GM06990 (cell line): ENCODE measurements around the gene TNFAIP1.

Experiments used
- DNase-seq: peaks from one replicate; pipeline ENCODE4 v3.0.0-alpha.2; 2011; ENCODE audit not compliant: insufficient read length; ENCODE audit errors: extremely low read depth
- H3K27me3 ChIP-seq: replicated peaks from 2 replicates; pipeline ENCODE4 v1.6.0; 2011; ENCODE audit warnings: low read length; ENCODE audit not compliant: control insufficient read depth, insufficient read depth
- H3K36me3 ChIP-seq: 2 replicates; pipeline ENCODE4 v1.5.1; 2011; ENCODE audit warnings: low read length; ENCODE audit not compliant: control insufficient read depth, insufficient read depth
- H3K4me3 ChIP-seq: replicated peaks from 2 replicates; pipeline ENCODE4 v1.5.1; 2011; ENCODE audit warnings: low read depth, mild to moderate bottlenecking, control low read depth, low read length
- CTCF ChIP-seq: IDR thresholded peaks from 2 replicates; pipeline ENCODE4 v1.5.1; 2011; ENCODE audit warnings: low read length, control low read depth, mild to moderate bottlenecking, inconsistent platforms; ENCODE audit not compliant: insufficient read depth, poor library complexity, severe bottlenecking

Gene TNFAIP1

GRCh38 chr17:28372945-28373274 lies 37.3 kb downstream of the TNFAIP1 start:
- Histone ChIP-seq H3K4me3 (peak overlapping the region; percentile 86), H3K27me3 (no peaks in the 10 kb centered on the region), H3K36me3 (no peaks in the 10 kb centered on the region)
- no peak for DNase-seq
- TF ChIP-seq CTCF: no peak

- no peak overlapping the region for H3K4me3 ChIP-seq
- H3K36me3 ChIP-seq: no peaks in the 10 kb centered on the region; the same call in 1 of the 2 replicates
- no peaks in the 10 kb centered on the region for H3K27me3 ChIP-seq
- TF ChIP-seq CTCF: no peak
- DNase-seq: no peak
Observed at GRCh38 chr17:28379814-28380801, 44.5 kb downstream of the TNFAIP1 start.

GRCh38 chr17:28381141-28381825 lies 45.7 kb downstream of the TNFAIP1 start:
- Histone ChIP-seq H3K27me3 (no peaks in the 10 kb centered on the region), H3K36me3 (no peaks in the 10 kb centered on the region; the same call in 1 of the 2 replicates), H3K4me3 (no peak overlapping the region)
- no peak for DNase-seq
- no peak for TF ChIP-seq CTCF

GRCh38 chr17:28384281-28385036 lies 48.9 kb downstream of the TNFAIP1 start:
- peaks cover 3% of the 10 kb centered on the region for H3K36me3 ChIP-seq
- DNase-seq: peak; percentile 78
- H3K4me3 ChIP-seq: peak overlapping the region; percentile 66
- no peak for TF ChIP-seq CTCF
- H3K27me3 ChIP-seq: no peaks in the 10 kb centered on the region

GRCh38 chr17:28385037-28385400 lies 49.5 kb downstream of the TNFAIP1 start:
- Histone ChIP-seq H3K27me3 (no peaks in the 10 kb centered on the region), H3K36me3 (peaks cover 3% of the 10 kb centered on the region), H3K4me3 (peak overlapping the region; percentile 66)
- no peak for DNase-seq
- no peak for TF ChIP-seq CTCF
